ENCODE results near the gene SPATA16.
"Not testable (repeated sequence)": the region's sequence is repeated elsewhere in the genome, so short reads cannot be mapped to it uniquely, and the experiment has no call there.

The SPATA16 gene

DNA sequence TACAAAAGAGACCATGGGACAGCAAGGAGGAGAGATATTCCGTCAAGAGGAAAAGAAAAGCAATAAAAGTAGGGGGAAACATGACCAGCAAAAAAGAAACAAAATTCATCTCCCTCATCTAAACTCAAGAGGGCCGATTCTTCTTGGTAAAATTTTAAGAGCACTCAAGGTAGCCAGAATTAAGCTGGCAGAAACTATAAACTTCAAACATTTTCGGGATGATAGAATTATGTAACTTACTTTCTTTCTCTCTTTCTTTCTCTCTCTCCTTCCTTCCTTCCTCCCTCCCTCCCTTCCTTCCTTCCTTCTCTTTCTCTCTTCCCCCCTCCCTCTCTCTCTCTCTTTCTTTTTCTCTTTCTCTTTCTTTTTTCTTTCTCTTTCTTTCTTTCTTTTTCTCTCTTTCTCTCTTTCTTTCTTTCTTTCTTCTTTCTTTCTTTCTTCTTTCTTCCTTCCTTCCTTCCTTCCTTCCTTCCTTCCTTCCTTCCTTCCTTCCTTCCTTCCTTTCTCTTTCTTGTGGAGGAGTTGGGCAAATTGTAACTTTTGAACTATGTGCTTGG lies 180.3 kb downstream of the SPATA16 start:
- not testable (repeated sequence) for DNase-seq (ENCODE audit: low read depth in 3 of 3, low spot score in 1 of 3)

DNA sequence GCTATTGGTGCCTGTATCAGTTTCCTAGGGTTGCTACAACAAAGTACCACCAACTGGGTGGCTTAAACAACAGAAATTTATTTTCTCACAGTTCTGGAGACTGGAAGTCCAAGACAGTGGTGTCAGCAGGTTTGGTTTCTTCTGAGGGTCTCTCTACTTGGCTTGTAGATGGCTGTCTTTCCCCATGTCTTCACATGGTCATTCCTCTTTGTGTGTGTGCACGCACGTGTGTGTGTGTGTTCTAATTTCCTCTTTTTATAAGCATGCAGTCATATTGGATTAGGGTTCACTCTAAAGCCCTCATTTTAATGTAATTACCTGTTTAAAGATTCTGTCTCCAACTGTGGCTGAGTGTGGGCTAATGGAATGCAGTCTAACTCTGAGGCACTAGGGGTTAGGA lies 182.5 kb downstream of the SPATA16 start:
- DNase-seq (ENCODE audit: low read depth in 3 of 3, low spot score in 1 of 3), result no peak

DNA sequence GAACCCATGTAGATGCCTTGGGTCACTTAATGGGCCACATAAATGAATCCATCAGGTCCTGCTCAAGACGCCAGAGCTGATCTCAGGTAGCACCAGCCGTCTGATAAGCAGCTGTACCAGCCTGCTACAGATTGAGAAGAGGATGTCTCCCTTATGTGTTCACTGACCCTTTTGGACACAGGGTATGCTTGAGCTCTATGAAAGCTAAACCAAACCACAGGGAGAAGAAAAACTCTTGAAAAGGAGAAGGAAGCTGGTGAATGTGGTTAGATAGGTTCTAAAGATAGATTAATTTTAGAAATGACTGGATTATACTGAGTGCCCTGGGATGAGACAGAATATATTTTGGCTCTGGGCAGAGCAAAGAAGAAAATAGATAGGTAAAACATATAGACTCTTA lies 187.5 kb downstream of the SPATA16 start:
- no peak for DNase-seq (ENCODE audit: low read depth in 3 of 3, low spot score in 1 of 3)

DNA sequence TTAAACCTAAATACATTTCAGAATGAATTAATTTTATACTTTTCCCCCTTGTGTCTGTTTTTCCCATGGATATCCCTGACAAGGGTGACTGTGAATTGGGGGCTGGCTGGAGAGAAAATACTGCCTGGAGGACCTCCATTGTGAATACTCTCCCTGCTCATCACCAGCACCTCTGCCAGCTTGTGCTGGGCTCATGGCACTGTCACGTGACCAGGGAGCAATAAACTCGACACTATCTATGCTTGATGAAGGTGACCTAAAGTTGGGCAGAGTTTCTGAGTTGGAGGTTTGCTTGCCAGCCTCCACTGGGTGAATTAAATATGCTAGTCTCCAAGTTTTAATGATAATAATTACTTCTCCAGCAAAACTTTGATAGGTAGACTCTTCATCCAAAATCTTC lies 189.5 kb downstream of the SPATA16 start:
- DNase-seq (ENCODE audit: low read depth in 3 of 3, low spot score in 1 of 3), result no peak

DNA sequence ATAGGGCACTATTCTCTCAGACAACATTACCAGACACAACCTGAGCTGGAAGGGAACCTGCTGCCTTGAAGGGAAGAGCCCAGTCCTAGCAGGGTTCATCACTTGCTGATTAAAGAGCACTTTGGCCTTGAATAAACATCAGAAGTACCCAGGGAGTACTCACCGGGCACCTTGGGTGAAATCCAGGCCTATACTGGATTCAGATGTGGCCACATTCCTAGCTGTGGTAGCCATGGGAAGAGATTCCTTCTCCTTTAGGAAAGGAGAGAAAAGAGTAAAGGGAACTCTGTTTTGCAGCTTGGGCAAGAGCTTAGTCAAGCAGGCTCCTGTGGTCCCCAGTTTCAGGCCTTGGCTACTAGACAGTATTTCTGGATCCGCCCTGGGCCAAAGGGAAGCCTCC lies 195.0 kb downstream of the SPATA16 start:
- no peak for DNase-seq (ENCODE audit: low read depth in 3 of 3, low spot score in 1 of 3)

DNA sequence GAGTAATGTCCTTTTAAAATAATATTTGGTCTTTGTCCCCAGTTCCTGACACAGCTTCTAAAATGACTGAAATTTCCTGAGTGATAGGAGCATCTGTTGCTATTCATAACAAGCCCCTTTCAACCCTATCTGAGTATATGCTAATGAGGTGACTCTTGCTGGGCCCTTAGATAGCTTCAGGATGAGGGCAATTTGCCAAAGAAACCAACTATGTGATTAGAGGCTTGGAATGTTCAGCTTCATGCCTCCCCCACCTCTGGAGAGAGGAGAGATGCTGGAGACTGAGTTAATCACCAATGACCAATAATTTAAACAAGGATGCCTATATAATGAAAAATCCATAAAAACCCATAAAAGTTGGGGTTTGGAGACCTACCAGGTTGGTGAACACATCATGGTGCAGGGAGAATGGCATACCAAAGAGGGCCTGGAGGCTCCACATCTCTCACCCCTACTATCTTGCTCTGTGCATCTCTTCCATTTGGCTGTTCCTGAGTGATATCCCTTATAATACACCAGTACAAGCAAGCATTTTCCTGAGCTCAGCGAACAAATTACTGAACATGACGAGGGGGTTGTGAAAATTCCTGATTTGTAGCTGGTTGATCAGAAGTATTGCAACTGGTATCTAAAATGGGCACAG lies 201.3 kb downstream of the SPATA16 start:
- no peak for DNase-seq (ENCODE audit: low read depth in 3 of 3, low spot score in 1 of 3)

DNA sequence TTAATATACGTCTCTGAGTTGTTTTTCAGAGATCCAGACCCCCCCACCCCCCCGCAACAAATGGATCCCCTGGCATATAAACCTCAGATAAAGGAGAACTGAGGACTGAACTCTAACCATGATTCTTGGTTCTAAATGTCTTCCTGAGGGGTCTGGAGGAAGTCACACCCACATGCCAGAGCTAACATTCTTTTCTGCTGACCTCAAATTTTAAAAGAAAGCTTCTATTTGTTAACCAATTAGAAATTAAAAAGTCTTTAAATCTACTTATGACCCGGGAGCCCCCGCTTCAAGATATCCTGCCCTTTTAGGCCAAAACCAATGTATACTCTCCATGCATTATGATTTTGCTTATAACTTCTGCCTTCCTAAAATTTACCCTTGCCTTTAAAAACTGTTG lies 202.2 kb downstream of the SPATA16 start:
- DNase-seq (ENCODE audit: low read depth in 3 of 3, low spot score in 1 of 3), result no peak

DNA sequence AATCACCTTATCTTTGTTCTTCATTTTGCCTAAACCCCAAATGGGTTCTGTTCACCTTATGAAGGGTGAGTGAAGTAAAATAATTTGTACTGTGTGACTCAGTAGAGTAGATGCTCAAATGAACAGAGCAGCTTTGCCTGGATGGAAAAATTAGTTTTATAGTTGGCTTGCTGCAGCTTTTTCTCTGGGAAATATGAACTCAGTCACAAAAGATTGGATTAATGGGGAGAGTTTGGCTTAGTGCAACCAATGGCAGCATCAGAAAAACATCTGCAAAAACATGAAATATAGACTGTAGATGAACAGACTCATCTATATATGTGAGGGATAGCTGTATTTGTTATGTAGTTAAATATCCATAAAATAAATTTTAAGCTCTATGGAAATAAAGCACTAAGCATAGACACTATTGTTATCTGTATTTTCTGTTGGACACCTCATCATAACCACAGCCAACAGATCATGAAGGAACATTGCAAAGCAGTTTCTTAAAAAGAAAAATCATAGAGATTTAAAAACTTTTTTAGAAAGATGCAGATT lies 209.2 kb downstream of the SPATA16 start:
- DNase-seq (ENCODE audit: low read depth in 3 of 3, low spot score in 1 of 3), result no peak

DNA sequence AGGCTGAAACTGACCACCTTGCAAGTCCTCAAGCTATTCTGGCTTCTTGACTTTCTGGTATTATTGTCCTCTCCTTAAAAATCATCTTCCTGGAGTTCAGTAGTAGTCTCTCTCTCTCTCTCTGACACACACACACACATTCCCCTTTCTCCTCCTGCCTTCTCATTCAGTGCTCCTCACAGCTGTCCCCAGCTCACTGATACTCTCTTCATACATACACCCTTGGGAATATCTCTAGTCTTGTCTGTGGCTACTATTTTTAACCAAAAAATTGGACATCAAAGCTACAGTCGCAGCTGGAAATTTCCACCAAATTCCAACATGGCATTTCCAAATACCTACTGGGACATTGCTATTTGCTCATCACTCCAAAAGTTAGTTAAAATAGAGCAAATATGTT lies 211.6 kb downstream of the SPATA16 start:
- no peak for DNase-seq (ENCODE audit: low read depth in 3 of 3, low spot score in 1 of 3)

DNA sequence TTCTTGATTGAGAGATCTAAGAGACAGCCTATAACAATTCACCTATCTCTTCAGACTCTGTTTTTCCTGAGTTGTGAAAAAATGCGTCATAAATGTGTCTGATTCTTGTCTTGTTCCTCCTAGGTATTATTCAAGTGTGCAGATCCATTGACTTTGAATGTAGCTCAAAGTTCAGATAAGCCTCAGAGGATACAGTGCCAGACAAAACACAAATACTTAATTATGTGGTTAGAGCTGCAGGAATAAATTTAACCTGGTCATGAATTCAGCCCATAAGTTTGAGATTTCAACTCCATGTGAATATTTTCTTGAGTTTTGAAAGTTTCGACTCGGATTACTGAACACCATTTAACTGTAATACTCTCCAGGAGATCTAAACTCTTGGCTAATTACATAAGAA lies 216.5 kb downstream of the SPATA16 start:
- DNase-seq (ENCODE audit: low read depth in 3 of 3, low spot score in 1 of 3), result no peak

DNA sequence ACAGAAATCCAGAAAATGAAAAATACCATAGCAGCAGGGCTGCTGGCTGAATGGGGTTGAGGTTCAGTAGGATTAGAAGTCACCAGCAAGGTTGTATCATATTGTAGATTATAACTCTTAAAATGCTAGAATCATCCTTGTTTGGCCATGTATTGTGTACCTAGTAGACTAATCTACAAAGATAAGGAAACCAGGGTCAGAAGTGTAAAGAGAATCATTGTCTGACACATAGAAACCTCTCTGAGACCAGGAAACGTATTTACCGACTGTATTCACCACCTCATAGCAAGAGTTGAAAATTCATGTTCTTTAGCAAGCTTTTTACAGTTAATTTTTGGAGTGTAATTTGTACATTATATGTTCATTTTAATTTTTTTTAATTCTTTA lies 221.7 kb downstream of the SPATA16 start:
- DNase-seq (ENCODE audit: low read depth in 3 of 3, low spot score in 1 of 3), result no peak

DNA sequence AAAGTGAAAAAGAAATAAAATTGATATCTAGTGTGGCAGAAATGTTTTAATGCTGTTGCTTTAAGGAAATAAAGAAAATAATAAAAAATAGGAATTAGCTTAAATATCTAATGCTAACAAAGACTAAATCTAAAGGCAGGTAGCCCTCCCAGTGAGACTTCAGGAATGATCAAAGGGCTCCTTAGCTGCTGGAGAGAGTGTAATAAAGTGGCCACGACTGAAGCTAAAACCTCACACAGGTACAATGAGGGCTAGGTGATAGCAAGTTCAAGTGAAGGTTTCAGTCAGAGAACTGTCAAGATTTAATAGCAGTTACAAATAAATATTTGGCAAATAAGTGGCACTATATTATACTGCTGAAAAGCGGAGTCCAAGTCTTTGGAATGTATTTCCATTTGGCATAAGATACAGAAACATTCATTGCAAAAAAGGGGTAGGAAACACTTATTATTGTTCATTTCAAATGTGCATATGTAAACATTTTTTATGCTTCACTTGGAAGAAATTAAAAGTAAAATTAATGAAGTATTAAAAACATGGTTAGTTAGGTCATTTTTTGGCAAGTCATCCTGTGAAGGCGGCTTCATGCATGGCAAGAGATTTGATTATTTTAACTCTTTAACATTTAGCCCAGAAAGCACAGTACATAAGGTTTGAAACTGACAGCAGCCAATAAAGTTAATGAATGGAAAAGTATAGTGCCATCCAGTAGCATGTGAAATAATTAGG lies 222.3 kb downstream of the SPATA16 start:
- no peak for DNase-seq (ENCODE audit: low read depth in 3 of 3, low spot score in 1 of 3)

DNA sequence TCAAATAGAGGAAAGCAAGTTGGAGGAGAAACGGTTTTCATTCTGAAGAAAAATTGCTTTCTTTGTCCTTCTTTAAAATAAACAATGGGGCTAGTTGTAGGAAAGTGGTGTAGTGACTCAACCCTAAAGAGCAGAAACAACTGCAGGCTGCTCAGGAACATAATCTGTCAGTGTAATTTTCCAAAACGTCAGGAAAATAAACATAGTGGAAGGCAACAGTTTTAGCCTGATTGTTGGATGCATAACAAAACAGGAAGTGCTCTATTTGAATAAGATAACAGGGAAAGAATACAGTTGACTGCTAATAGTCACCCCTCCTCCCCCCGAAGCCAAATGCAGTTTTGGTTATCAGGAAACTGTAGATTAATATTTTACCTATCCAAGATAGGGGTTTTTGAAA lies 222.9 kb downstream of the SPATA16 start:
- DNase-seq (ENCODE audit: low read depth in 3 of 3, low spot score in 1 of 3), result no peak

DNA sequence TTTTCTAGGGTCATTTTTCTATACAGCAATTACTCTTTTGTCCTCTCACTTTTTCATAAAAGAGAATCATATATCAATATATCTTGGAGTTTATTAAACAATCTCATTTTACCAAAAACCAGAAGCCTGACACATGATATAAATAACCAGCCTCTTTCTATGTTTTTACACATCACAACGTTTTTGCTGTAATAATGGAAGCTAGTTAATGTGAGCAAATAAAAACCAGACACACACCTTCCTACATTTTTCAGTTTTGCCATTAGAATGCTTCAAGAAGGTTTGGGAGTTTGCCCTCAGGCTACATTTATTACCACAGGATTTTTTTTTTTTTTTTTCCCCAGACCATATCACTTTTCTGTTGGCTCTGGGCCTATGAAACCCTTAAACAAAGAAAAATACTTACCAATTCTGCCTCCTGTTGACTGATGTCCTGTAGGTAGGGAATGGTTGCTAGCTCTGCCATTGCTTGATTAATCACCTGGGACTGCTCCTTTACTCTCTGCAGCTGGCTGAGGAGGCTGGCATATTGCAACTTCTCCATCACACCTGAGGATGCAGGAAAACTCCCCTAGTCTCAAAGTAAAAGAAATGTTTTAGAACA lies 225.0 kb downstream of the SPATA16 start:
- no peak for DNase-seq (ENCODE audit: low read depth in 3 of 3, low spot score in 1 of 3)

DNA sequence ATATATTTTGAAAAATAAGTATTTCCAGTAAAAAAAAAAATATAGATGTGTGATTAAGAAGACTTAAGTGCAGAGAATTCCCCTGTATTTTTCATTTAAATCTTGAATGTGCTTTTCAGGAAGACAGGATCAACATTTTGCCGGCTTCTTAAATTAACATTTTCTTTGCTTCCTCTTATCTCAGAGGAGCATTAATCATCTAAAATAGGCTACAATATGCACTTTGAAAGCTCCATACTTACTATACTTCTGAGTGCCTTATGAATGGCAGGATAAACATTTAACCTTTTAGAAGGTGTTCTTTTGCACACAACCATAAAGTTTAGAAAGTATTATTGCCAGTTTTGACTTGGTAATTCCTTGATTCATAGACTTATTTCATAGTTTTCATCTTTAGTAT lies 226.2 kb downstream of the SPATA16 start:
- DNase-seq (ENCODE audit: low read depth in 3 of 3, low spot score in 1 of 3), result no peak

DNA sequence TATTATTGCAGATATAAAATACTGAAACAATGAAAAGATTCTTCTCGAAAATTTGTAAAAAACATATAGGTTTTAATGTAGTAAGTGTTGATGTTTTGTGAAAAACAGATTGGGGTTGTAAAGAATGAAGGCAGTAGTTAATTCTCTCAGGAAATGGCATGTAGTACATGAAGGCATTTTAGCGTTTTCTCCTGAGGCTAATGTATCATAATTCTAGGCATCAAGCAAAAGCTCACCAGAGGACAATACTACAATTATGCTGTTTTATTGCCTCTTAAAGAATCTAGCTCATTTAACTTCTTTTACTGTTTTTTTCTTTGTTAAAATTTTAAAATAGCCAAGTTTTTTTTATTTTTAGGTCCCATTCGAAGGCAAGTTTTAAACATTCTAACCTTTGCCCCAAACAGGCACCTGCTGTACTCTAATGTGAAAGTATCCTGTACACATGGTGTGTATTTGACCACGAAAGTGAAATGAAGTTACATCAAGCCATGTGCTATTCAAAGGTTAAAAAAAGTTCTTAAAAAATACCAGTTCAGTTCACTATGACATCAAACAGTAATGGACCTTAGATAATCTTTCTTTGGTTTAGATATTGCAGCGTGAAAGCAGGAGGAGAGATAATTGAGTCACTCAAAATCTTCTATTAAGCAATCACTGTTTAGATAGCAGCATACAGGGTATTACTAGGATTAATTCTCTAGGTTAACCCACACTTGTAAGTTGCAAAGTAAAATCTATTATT lies 227.0 kb downstream of the SPATA16 start:
- no peak for DNase-seq (ENCODE audit: low read depth in 3 of 3, low spot score in 1 of 3)

DNA sequence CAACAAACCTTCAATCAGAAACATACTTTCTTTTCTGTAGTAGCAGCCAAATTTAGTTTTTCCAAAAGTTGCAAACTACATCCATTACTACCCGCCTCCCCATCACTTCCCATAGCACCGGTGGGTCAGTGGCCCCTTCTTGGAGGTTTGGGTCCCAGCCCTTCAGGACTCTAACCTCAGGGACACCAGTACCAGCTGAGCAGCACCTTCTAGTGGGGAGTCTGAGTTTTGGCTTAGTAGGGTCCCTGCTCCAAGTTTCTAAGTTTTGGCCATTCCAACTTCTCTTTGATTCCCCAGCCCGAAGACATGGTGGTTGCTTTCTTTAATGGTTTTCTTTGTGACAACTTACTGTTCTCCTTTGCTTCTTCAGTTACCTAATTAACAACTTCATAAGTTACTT lies 229.9 kb downstream of the SPATA16 start:
- DNase-seq (ENCODE audit: low read depth in 3 of 3, low spot score in 1 of 3), result no peak

DNA sequence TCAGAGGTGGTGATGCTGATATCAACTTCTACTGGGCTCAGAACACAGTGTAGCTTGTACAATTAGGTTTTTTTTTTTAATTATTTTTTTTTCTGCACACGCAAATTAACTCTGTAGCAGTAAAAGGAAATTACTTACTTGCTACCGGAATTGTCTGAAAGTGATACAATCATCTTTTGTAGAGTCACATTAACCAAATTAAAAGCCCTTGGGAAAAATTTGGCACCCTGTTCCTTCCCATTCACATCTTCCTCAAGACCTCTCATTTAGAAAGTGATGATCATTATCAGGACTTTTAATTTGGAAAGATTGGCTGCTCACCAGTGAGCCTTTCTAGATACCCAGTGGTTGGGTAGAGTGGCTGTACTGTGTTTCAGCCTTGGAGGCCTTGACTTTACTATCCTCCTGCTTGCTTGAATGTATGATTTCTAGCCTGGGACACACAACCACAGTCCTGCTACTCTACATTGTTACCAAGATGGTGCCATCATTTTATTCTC lies 232.2 kb downstream of the SPATA16 start:
- no peak for DNase-seq (ENCODE audit: low read depth in 3 of 3, low spot score in 1 of 3)

DNA sequence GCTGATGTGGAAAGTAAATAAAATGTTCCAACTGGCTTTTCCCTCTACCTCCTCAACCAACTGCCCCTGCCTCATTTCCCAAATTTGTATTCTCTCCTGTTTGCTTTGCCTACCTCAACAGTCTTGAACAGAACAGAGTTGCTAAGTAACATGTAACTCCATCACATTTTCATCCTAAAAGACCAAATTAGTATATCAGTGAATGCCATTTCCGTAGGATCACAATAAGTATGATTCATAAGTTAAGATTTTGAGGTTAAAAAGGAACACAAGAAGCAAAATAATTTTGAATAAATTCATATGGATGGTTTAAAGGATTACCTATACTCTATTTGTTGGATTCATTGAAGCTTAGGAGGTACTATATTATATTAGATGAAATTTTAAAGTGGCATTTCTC lies 235.6 kb downstream of the SPATA16 start:
- DNase-seq (ENCODE audit: low read depth in 3 of 3, low spot score in 1 of 3), result no peak

DNA sequence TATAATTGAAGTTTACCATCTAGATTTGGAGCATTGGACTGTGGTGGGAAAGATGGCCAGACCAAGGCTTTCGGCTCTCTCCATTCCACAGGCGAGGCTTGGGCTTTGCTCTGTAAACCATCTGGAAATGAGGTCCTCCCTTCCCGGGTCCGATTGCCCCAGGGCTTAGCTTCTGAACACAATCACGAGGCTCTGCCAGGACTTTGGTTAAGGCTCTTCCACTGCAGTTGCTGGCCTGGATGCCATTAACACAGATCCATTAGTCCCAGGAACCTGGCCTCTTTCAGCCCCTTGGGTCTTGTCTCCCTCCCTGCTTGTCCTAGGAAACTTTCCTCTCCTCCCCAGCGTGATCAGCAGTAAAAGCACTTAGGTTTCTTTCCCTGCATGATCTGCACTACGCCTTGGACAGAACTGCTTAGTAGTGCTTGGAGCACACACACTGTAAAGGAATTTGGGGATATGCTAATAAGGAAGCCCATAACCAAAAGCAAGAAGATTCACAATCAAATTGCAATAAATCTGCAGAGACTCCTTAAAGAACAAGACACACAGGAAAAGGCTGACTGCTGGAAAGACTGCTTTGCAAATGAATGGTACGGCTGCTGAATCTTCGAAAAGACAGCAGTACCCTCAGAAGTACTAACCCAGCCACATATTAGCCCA lies 236.2 kb downstream of the SPATA16 start:
- DNase-seq (ENCODE audit: low read depth in 3 of 3, low spot score in 1 of 3), result no peak

All from stimulated activated CD4-positive, alpha-beta T cell treated with anti-CD3 and anti-CD28 coated beads, TNF-alpha, amount 100 ng/mL, for 1 hour (primary cell).